ENCODE results near the gene MCCC1.

The MCCC1 gene

DNA sequence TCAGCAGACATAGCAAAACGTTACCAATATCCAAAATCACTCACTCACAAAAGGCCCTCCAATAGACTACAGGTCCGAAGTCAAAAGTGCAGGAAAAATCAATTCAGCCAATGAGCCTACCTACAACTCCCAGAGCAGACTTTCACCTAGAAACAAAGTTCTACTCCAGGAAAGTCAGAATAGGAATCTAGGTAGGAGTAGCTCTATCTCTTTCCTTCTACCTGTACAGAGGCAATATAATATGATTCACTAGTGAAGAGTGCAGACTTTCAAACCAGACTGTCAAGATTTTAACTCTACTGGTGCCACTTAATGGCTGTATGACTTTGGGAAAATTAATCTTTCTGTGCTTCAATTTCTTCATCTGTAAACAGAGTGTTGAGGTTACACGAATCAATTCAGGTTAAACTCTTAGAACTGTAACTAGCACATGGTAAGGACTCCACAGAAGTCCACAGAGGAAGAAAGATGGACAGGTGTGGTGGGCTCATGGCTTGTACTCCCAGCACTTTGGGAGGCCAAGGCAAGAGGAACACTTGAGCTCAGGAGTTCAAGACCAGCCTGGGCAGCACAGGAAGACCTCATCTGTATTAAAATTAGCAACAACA, 128.4 kb downstream of the MCCC1 start:
- Histone ChIP-seq H3K36me3 (replicated peaks) (no peaks in the 10 kb centered on the region), H3K27ac (no peak overlapping the region), H3K27me3 (replicated peaks) (no peaks in the 10 kb centered on the region), H3K4me3 (ENCODE audit: low read depth, low read length) (no peak overlapping the region)
- DNase-seq: no peak
- in situ Hi-C loops (cut with HindIII; ENCODE audit: low pct_ligation_motif_present, low sequenced_read_pairs): no loop called here
- TF ChIP-seq CTCF (IDR thresholded peaks at IDR 0.05; ENCODE audit: low read depth, low read length, missing control alignments): no peak

GRCh38 chr3:182969853-182970252, 129.4 kb downstream of the MCCC1 start:
- no peak overlapping the region for H3K4me3 ChIP-seq (ENCODE audit: low read depth, low read length)
- in situ Hi-C loops (cut with HindIII; ENCODE audit: low pct_ligation_motif_present, low sequenced_read_pairs): no loop called here

GRCh38 chr3:182969277-182969676, 130.0 kb downstream of the MCCC1 start:
- no peaks in the 10 kb centered on the region for H3K36me3 ChIP-seq (replicated peaks)
- DNase-seq: peak; percentile 46
- no peaks in the 10 kb centered on the region for H3K27me3 ChIP-seq (replicated peaks)
- no peak for TF ChIP-seq CTCF (IDR thresholded peaks at IDR 0.05; ENCODE audit: low read depth, low read length, missing control alignments)
- H3K4me3 ChIP-seq (ENCODE audit: low read depth, low read length): no peak overlapping the region
- in situ Hi-C loops (cut with HindIII; ENCODE audit: low pct_ligation_motif_present, low sequenced_read_pairs): no loop called here
- peak overlapping the region; percentile 68 for H3K27ac ChIP-seq

More at GRCh38 chr3:182969853-182970252, 129.4 kb downstream of the MCCC1 start:
- H3K27me3 ChIP-seq (replicated peaks): no peaks in the 10 kb centered on the region
- H3K36me3 ChIP-seq (replicated peaks): no peaks in the 10 kb centered on the region
- no peak for TF ChIP-seq CTCF (IDR thresholded peaks at IDR 0.05; ENCODE audit: low read depth, low read length, missing control alignments)
- H3K27ac ChIP-seq: peak overlapping the region; percentile 68
- no peak for DNase-seq

GRCh38 chr3:182967218-182968204, 131.8 kb downstream of the MCCC1 start:
- TF ChIP-seq CTCF (IDR thresholded peaks at IDR 0.05; ENCODE audit: low read depth, low read length, missing control alignments): no peak
- H3K4me3 ChIP-seq (ENCODE audit: low read depth, low read length): no peak overlapping the region
- no peak for DNase-seq
- H3K27ac ChIP-seq: no peak overlapping the region
- in situ Hi-C loops (cut with HindIII; ENCODE audit: low pct_ligation_motif_present, low sequenced_read_pairs): no loop called here
- no peaks in the 10 kb centered on the region for H3K36me3 ChIP-seq (replicated peaks)
- no peaks in the 10 kb centered on the region for H3K27me3 ChIP-seq (replicated peaks)

DNA sequence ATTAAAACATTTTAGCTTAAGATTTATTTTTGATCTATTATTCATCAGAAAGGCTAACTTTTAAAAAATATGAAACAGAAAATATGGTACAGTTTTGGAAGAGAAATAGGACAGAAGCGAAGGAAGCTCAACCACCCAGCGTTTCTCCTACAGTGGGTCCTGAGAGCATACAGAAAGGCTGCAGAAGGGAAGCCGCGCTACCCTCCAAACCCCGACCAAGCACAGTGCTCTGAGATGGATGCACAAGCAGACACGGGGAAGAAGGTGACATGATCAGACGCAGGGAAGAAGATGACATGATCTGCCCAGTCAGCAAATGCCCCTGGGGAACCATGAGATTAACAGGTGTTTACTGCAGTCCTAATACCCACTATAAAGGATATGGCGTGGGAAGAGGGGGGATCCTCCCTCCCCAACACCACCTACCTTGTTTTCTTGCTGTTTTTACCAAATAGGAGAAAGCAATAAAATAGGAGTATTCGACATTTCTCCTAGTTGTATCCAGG, 133.4 kb downstream of the MCCC1 start:
- no peak for DNase-seq
- Histone ChIP-seq H3K4me3 (ENCODE audit: low read depth, low read length) (no peak overlapping the region), H3K27ac (no peak overlapping the region), H3K36me3 (replicated peaks) (no peaks in the 10 kb centered on the region), H3K27me3 (replicated peaks) (no peaks in the 10 kb centered on the region)
- no peak for TF ChIP-seq CTCF (IDR thresholded peaks at IDR 0.05; ENCODE audit: low read depth, low read length, missing control alignments)
- in situ Hi-C loops (cut with HindIII; ENCODE audit: low pct_ligation_motif_present, low sequenced_read_pairs): no loop called here

Data from brain microvascular endothelial cell (primary cell).